ENCODE results near the gene ANKRD33B. TPM values are rescaled to one million over a fixed set of nuclear protein-coding genes. Genes with fewer than 3 reads are reported as not detected.

Gene ANKRD33B
- total RNA-seq, 1 donor from 2014 or later, result 2.2 TPM

DNA sequence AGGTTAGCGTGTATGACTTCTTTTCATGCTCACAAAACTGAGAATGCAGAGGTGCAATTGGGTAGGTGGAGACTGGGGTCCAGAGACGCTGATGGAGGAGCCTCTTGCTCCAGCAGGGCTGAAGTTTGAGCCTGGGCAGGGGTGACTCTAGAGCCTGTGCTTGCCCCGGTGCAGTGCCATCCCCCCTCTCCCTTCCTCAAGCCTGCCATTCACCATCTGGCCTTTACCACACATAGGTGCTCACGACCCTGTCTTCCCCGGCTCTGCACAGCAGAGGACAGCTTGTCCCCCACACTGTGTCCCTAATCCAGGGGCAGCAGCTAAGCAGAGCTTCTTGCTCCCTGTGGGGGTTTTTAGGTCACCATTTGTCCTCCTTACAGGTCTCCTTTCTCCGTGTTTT is 110.7 kb downstream of the ANKRD33B start:
- Mint-ChIP-seq H3K27ac (no peak overlapping the region), H3K9me3 (peaks cover 2% of the 10 kb centered on the region), H3K36me3 (peaks cover 19% of the 10 kb centered on the region), H3K4me1 (no peaks in the 10 kb centered on the region), H3K4me3 (no peak overlapping the region), H3K27me3 (ENCODE audit: insufficient read depth, low read depth) (peaks cover 2% of the 10 kb centered on the region)
- Histone ChIP-seq H3K27me3 (no peaks in the 10 kb centered on the region), H3K79me2 (ENCODE audit: low read depth) (no peaks in the 10 kb centered on the region), H4K20me1 (ENCODE audit: low read depth) (no peaks in the 10 kb centered on the region), H3K9me3 (ENCODE audit: low read depth) (no peaks in the 10 kb centered on the region), H3F3A (ENCODE audit: low read depth) (no peaks in the 10 kb centered on the region), H3K27ac (no peak overlapping the region), H2AFZ (replicated peaks) (no peak overlapping the region), H3K4me1 (no peaks in the 10 kb centered on the region), H3K36me3 (no peaks in the 10 kb centered on the region), H3K4me3 (no peak overlapping the region), H3K9ac (no peak overlapping the region), H3K4me2 (no peak overlapping the region)
- no peak for DNase-seq (ENCODE audit: low spot score)
- TF ChIP-seq EZH2phosphoT487 (IDR thresholded peaks at IDR 0.05), result no peak
- TF ChIP-seq EZH2 (IDR thresholded peaks at IDR 0.05), result no peak
- TF ChIP-seq, protein P1, sequence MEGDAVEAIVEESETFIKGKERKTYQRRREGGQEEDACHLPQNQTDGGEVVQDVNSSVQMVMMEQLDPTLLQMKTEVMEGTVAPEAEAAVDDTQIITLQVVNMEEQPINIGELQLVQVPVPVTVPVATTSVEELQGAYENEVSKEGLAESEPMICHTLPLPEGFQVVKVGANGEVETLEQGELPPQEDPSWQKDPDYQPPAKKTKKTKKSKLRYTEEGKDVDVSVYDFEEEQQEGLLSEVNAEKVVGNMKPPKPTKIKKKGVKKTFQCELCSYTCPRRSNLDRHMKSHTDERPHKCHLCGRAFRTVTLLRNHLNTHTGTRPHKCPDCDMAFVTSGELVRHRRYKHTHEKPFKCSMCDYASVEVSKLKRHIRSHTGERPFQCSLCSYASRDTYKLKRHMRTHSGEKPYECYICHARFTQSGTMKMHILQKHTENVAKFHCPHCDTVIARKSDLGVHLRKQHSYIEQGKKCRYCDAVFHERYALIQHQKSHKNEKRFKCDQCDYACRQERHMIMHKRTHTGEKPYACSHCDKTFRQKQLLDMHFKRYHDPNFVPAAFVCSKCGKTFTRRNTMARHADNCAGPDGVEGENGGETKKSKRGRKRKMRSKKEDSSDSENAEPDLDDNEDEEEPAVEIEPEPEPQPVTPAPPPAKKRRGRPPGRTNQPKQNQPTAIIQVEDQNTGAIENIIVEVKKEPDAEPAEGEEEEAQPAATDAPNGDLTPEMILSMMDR (IDR thresholded peaks at IDR 0.05), result no peak

DNA sequence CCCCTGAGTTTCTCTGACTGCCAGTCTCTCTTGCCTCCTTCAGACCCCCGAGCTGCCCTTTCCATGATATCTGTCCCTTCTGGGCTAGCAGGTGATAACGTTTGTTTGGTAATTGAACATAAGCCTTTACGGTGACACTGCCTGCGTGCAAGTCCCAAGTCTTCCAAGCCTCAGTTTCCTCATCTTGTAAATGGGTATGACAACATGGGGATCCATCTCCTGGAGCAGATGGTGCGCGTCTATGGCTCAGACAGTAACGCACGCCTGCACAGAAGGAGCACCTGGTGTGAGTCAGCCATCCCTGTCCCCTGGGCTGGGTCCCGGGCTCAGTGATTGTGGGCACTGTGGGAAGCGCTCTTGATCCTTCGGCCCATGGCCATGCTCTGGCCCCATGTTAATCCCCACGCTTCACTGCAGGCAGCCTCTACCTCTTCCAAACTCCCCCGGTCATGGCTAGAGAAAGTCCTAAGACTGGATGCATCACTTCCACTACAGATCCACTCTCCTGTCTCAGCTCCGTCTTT is 111.4 kb downstream of the ANKRD33B start:
- Histone ChIP-seq H3K36me3 (no peaks in the 10 kb centered on the region), H3K27ac (no peak overlapping the region), H3K4me2 (no peak overlapping the region), H3K4me3 (no peak overlapping the region), H3K27me3 (no peaks in the 10 kb centered on the region), H3K79me2 (ENCODE audit: low read depth) (no peaks in the 10 kb centered on the region), H3K9ac (no peak overlapping the region), H3F3A (ENCODE audit: low read depth) (no peaks in the 10 kb centered on the region), H2AFZ (replicated peaks) (no peak overlapping the region), H3K9me3 (ENCODE audit: low read depth) (no peaks in the 10 kb centered on the region), H4K20me1 (ENCODE audit: low read depth) (no peaks in the 10 kb centered on the region), H3K4me1 (no peaks in the 10 kb centered on the region)
- peaks cover 2% of the 10 kb centered on the region for H3K27me3 Mint-ChIP-seq (ENCODE audit: insufficient read depth, low read depth)
- DNase-seq (ENCODE audit: low spot score), result no peak
- H3K36me3 Mint-ChIP-seq, result peaks cover 19% of the 10 kb centered on the region
- H3K9me3 Mint-ChIP-seq, result peaks cover 2% of the 10 kb centered on the region
- no peak overlapping the region for H3K27ac Mint-ChIP-seq
- no peak overlapping the region for H3K4me3 Mint-ChIP-seq
- TF ChIP-seq, protein P1 (IDR thresholded peaks at IDR 0.05), result no peak
- no peaks in the 10 kb centered on the region for H3K4me1 Mint-ChIP-seq

- peak overlapping the region; percentile 11 for H3K27ac Mint-ChIP-seq
- DNase-seq (ENCODE audit: low spot score), result no peak
- H3K36me3 ChIP-seq, result no peaks in the 10 kb centered on the region
- H2AFZ ChIP-seq (replicated peaks), result no peak overlapping the region
- peaks cover 2% of the 10 kb centered on the region for H3K27me3 Mint-ChIP-seq (ENCODE audit: insufficient read depth, low read depth)
- H3K9me3 Mint-ChIP-seq, result peaks cover 2% of the 10 kb centered on the region
- H4K20me1 ChIP-seq (ENCODE audit: low read depth), result no peaks in the 10 kb centered on the region
- no peaks in the 10 kb centered on the region for H3K9me3 ChIP-seq (ENCODE audit: low read depth)
- no peaks in the 10 kb centered on the region for H3K4me1 Mint-ChIP-seq
- no peaks in the 10 kb centered on the region for H3F3A ChIP-seq (ENCODE audit: low read depth)
- no peak overlapping the region for H3K4me2 ChIP-seq
- H3K27ac ChIP-seq, result no peak overlapping the region
- no peak overlapping the region for H3K4me3 ChIP-seq
- no peaks in the 10 kb centered on the region for H3K4me1 ChIP-seq
- no peak overlapping the region for H3K9ac ChIP-seq
- peaks cover 23% of the 10 kb centered on the region for H3K36me3 Mint-ChIP-seq
- H3K79me2 ChIP-seq (ENCODE audit: low read depth), result no peaks in the 10 kb centered on the region
- no peaks in the 10 kb centered on the region for H3K27me3 ChIP-seq
- TF ChIP-seq EZH2phosphoT487 (IDR thresholded peaks at IDR 0.05) (no peak), EZH2 (IDR thresholded peaks at IDR 0.05) (no peak)
- TF ChIP-seq, protein P1 (IDR thresholded peaks at IDR 0.05), result no peak
- H3K4me3 Mint-ChIP-seq, result no peak overlapping the region
Measured at GRCh38 chr5:10676224-10676623, 112.4 kb downstream of the ANKRD33B start.

Measured in neural progenitor cell (in vitro differentiated cells).